HG02973 (cell line): ENCODE measurements around the gene NAB1.
A peak's percentile ranks its signal among the peaks of the same experiment; 100 is the strongest.
"Not testable (repeated sequence)": the region's sequence is repeated elsewhere in the genome, so short reads cannot be mapped to it uniquely, and the experiment has no call there.

ENCODE experiments used
- ATAC-seq: cut with Tn5 transposase; IDR thresholded peaks from one replicate; pipeline ENCODE4 v1.9.1; 2021; ENCODE audit warnings: moderate library complexity; ENCODE audit not compliant: unreplicated experiment

NAB1 gene, protein sequence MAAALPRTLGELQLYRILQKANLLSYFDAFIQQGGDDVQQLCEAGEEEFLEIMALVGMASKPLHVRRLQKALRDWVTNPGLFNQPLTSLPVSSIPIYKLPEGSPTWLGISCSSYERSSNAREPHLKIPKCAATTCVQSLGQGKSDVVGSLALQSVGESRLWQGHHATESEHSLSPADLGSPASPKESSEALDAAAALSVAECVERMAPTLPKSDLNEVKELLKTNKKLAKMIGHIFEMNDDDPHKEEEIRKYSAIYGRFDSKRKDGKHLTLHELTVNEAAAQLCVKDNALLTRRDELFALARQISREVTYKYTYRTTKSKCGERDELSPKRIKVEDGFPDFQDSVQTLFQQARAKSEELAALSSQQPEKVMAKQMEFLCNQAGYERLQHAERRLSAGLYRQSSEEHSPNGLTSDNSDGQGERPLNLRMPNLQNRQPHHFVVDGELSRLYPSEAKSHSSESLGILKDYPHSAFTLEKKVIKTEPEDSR

DNA sequence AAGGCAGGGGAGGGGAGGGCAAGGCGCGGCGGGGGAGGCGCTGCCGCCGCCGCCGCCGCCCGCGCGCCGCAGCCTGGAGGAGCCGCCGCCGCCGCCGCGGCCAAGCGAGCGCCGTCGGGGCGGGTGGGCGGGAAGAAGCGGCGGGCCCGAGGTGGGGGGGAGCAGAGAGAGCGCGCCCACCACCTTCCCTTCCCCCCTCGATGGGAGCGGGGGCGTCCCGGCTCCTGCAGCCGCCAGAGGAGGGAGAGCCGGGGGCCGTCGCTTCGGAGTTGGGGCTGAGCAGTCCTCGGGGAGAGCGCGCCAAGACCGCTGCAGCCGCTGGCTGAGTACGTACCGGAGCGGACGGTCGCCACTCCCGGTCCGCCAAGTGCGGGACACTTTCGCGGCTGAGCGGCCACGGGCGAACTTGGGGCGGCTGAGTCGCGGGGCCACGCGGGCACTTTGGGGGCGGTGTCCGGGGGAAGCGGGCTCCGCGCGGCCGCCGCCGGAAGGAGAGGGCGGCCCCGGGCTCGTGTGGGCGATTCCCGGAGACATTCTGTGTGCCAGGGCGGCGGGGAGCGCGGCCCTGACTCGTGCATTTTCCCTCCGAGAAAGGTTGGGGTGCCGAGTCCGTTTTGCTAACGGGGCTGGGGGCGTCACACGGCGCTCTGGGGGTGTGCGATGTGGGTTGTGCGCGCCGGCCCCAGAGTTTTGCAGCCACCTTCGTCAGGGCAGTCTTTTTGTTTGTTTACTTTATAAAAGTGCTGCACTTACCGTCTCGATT, at the start of gene NAB1:
Gene NAB1 (plus strand): TSS at position 49 of the 763 bp plus-strand sequence. CDS start 10,094 bp downstream, outside the sequence.
- ATAC-seq, result peak; percentile 41

DNA sequence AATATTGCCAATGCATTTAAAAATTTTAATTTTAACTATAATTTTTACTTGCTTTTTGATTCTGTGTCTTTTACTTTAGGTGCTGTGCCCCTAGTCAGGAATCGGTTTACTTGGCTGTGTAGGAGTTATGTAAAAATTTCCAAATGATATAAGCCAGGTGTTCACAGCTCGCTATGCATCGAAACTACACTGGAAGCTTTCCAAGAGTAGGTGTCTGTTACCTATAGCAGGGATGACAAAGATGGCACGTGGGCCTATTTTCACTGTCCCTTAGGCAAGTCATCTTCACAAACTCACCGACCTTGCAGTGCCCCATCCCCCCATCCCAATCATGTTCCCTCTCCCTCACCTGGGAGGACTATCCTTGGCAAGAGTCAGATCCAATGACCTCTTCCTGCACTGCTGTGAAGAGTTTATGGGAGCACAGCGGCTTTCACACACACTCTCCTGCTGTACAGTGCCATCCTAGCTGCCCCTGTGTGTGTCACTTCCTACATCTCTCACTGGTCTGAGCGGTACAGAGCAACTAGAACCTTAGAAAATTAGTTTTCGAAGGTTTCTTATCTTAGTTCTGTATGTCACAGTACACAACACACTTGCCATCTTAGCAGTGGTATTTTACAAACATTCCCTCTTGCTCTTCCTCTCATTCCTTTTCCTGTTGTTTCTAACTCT, 49.2 kb upstream of the NAB1 start:
- no peak for ATAC-seq

DNA sequence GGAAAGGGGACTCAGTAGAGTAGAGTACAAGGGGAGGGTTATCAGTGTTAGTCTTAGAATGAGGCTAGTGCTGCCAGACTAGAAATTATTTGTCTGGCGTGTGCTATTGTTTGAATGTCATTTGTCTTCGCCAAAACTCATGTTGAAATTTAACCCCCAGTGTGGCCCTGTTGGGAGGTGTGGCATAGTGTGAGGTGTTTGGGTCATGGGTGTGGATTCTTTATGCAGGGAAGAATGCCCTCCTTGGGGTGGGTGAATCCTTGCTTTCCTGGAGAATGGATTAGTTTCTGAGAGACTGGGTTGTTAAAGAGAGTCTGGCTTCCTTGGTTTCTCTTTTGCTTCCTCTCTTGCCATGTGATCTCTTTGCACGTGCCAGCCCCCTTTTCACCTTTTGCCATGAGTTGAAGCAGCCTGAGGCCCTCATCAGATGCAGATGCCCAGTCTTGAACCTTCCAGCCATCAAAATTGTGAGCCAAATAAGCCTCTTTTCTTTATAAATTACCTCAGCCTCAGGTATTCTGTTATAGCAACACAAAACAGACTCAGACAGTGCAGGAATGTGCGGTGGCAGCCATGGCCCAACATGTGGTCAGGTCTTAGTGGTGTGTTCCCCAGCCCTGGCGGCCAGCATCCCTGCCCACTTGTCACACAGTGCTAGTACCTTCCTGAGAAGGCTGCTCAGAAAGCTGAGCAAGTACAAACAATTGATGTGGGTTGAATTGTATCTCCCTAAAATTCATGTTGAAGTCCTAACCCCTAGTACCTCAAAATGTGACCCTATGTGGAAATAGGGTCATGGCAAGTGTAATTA, 48.4 kb upstream of the NAB1 start:
- ATAC-seq, result no peak

DNA sequence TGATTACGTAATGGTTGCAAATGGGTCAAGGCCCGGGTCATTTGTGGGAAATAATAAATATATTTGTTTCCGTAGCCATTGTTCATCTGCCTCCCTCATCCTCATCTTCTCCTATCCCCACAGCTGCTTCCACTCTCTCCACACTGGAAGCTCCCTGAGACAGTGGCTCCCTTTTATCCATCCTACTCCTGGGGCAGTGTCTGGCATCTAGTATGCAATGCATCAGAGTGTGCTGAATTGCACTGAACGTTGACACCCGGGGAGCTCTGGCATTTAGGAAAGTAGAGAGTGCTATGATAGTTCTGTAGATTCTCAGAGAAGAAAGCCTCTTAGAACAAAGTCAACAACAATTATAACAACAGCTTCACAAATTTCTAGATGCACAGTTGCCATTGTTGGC, 45.5 kb upstream of the NAB1 start:
- no peak for ATAC-seq

DNA sequence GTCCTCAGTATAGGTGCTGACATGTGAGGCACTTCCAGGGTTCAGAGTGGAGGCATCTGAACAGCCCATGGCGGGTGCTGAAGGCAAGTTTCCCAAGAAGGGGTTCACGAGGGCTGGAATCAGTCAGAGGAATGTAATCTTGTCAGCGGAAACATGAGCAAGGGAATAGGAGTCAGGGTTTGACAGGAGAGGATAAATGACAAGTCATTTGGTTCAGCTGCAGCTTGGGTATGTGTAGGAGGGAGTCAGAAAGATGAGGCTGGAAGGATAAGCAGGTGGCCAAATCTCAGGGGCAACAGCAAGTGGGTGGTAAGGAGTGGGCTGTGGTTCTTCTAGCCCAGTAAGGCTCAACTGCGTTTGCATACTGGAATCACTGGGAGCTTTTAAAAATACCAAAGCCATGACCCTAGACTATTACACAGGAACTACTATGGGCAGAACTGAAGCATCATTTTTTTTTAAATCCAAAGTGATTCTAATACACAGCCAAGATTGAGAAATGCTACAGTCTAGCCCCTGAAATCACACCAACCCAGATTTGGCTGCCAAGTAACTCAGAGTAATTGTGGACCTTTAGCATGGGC, 41.8 kb upstream of the NAB1 start:
- no peak for ATAC-seq

DNA sequence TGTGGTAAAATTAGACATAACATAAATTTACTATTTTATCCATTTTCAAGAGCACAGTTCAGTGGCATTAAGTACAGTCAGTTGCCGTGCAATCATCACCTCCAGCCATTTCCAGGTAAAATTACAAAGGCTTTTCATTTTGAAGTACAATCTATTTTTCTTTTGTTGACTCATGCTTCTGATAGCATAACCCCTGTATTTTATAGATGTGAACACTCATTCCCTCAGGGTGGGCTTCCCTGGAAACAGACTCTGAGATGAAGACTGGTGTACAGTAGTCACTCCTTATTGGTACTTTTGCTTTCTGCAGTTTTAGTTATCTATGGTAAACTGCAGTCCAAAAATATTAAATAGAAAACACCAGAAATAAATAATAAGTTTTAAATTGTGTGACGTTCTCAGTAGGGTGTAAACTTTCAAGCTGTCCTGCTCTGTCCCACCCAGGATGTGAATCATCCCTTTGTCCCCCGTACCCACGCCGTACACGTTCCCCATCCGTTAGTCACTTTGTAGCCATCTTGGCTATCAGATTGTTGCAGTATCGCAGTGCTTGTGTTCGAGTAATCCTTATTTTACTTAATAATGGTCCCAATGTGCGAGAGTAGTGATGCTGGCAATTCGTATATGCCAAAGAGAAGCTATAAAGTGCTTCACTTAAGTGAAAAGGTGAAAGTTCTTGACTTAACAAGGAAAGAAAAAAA, 41.1 kb upstream of the NAB1 start:
- ATAC-seq, result no peak

DNA sequence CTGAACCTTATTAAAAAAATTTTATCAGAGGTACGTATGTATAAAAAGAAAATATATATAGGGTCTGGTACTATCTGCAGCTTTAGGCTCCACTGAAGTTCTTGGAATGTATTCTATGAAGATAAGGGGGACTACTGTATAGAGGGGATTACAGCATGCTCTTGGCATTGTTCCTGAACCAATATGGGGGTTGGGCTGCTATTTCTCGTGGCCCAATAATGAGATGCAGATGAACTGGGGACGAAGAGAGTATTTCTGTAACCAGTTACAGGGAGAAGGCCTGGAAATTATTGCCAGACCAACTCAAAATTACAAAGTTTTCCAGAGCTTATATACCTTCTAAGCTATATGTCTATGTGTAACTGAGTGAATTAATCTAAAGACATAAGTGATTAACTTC, 40.0 kb upstream of the NAB1 start:
- ATAC-seq, result not testable (repeated sequence)

DNA sequence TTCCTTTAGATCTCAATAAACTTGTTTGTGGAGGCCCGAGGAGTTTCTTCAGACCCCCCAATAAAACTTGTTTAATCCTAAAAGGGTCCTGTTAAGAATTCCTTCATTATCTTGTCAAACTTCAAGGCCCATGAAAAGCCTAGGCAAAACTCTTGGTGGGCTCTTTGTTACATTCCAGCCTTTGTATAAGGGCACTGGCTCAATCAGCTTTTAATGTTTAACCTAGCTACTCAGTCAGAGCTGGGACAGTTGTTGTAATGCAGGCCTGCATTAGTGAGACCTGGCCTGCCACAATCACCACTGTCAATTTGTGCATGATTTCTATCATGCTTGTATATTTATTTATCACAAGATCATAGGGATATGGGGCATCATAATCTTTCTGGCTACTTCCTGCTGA, 39.5 kb upstream of the NAB1 start:
- not testable (repeated sequence) for ATAC-seq

DNA sequence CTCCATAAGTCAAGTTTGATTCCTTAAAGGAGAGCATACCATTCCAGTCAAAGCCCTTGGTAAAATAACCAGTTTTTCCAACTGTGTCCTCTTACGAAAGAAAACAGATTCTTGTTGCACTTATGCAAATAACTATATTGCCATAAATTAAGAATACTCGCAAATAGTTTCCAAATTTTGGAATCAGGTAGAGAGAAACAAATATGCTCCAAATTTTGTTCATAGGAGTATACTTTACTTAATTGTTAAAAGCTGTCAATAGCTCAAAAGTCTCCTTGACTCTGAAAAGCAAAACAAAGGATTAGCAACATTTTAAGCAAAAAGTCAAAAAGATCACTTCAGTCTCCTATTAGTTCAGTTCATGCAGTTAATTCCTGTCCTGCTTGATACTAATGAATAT, 38.4 kb upstream of the NAB1 start:
- ATAC-seq, result not testable (repeated sequence)

DNA sequence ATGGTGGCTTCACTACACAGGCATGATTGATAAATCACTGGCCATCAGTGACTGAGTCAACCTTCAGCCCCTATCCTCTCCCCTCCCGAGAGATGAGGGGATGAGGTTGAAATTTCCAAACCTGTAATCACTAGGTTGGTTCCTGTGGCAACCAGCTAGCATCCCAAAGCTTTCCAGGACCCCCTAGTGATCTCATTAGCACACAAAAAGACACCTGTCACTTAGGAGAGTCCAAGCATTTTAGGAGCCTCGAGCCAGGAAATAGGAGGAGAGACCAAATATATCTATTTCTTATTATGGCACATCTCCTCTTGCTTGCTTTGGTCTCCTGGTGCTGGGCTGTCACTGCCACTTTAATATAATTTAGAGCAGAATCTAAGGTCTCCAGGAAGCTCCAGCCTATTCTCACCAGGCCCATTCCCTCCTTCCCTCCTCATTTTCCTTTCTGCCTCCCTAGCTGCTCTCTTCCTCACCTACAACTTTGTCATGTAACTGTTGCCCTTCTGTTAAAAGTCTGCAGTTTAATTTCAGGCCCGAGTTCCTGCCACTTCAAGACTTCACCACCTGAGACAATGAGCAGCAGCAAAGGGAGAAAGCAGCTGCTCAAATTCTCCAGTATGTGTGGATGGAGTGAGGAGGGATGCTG, 33.2 kb upstream of the NAB1 start:
- ATAC-seq, result no peak

DNA sequence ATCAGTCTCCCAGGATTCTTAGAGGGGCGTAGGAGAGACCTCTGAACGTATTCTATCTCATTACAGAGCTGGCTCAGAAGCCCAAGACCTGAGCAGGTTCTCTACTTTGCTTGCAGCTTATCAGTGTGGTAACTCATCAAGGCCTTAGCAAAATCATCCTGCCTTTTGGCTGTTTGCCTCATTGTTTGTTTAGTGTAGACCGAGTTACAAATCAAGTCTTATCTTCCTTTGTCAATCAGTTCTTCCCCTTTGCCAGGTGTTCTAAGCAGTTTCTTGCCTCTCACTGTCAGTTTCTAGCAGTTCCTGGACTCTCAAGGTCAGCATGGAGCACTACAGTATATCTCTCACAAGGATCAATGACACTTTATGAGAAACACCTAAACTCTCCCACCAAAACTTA, 30.9 kb upstream of the NAB1 start:
- ATAC-seq, result no peak

DNA sequence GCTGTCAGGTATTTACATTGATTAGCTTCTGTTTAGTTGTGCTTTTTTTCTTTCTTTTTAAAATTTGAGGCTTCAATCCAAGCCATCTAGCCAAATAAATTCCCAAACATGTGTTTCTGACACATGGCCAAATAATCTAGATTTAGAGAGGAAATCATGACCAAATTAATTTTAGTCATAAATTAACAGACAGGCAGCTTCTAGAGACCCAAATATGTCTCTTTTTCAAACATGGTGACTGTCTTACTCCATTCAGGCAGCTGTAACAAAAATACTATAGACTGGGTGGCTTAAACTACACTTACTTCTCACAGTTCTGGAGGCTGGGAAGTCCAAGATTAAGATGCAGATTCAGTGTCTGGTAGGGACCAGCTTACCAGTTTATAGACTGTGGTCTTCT, 23.2 kb upstream of the NAB1 start:
- no peak for ATAC-seq

DNA sequence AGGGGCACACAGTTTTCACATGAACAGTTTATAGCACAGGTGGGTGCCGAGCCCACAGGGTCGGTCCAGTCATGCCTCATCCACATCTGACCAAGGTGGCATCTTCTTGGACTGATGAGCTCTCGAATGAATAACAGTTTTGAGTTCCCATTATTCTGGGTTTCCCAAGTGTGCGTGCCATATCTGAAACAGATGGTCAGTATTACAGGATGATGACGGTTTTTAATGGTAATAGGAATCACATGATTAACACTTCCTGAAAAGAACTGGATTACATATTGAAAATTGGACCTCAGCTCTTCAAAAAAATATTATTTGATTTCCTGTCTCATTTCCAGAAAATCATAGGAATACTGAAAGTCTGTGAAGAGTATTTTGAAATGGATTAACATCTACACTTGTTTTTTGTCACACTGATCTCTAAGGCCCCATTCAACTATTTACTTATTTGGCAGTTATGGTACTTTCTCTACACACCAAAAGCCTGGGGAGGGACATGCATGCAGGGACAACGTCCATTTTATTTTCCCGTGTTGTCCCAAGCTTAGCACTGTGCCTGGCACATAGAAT, 22.2 kb upstream of the NAB1 start:
- no peak for ATAC-seq

DNA sequence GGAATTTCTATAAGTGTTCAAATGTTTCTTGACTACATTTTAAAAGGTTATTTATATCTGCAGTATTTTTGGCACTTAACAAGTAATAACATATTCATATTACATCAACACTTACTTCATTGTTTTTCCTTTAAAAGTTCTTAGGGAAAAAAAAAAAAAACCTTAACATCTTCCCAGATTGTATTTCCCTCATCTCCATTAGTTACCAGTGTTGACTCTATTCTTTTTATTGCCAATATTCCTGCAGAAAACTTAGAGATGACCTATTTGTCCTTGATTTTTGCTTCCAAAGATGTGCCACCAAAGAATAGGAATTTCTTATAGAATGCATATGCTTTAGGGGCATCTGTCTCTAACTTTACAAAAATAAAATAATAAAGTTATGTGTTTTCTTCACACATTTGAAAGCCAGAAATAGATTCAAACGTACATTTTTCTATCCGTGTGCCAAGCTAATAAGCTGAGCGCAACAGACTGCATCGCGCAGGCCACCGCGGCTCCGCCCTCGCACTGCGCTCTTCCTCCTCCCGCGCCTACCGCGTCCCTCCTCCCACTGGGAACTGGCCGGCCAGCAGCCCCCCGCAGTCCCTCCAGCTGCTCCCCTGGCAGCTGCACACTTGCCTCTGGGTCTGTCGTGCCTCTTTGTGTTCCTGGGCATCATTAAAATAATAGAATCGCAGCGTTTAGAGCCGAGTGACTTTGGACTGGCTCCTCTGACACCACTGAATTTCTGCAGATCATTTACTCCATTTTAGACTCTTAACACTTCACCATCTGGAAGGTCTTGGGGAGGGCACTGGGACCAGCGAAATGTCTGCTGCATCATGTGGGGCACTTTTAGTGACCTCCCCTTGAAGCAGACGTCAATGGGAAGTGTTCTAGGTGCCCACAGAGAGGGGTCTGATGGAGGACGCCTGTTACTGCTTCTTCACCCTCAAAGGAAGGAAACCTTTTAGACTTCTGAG, 21.2 kb upstream of the NAB1 start:
- peak; percentile 71 for ATAC-seq

DNA sequence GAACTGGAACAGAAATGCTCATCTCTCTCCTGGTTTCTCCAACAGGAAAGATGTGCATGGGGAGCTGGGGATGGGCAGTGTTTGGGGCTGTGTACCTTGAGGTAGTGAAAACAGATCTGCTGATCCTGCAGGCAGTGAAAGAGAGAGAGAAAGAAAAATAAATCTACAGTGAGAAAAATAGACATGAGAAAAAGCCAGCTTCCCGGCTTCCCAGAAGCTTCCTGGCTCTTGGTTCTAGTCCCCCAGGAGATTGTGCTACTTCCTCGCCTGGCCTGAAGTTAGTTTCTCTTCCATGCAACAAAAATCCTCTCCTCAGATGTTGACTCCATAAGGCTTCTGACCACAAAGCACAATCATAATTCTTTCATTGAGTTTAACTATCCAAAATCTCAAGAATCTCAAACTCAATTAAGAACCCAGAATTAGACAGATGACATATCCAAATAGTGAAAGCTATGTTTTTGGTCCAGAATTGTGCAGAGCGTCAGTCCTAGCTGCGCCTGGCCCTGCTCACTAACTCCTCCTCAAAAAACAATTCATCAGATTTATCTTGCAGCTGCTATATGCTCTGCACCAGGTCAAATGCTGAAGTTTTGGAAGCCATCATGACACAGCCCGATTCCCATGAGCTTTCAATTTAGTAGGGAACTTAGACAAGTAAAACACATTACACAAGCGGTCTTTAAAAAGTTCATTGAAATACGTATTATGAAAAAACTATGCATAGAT, 20.1 kb upstream of the NAB1 start:
- ATAC-seq, result no peak

DNA sequence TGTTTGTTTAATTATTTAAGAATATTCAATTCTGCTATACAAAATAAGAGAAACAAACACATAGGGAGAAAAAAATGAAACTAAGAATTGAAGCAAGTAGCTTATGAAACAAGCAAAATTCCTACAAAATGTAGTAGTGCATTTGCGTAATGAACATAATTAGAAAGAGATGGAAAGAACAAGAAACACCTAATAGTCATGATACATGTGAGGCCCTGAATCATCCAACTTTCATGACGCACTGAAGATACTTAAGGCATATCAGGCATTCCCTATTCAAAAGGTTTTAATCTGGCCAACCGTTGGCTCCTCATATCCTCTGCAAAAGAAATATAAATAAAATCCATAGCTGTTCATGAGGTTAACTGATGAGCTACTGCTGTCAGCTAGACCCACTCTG, 14.5 kb upstream of the NAB1 start:
- ATAC-seq, result no peak

DNA sequence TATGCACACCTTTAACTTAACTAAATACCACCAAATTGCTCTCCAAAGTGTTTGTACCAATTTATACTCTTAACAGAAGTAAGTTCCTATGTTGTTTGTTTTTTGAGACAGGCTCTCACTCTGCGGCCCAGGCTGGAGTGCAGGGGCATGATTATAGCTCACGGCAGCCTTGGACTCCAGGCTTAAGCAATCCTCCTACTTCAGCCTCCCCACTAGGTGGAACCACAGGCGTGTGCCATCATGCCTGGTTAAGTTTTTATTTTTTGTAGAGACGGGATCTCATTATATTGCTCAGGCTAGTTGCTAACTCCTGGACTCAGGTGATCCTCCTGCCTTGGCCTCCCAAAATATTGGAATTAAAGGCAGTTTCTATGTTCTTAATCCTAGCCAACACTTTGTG, 13.1 kb upstream of the NAB1 start:
- no peak for ATAC-seq
